Measurements from ENCODE around the gene PPP1R1A.

DNA sequence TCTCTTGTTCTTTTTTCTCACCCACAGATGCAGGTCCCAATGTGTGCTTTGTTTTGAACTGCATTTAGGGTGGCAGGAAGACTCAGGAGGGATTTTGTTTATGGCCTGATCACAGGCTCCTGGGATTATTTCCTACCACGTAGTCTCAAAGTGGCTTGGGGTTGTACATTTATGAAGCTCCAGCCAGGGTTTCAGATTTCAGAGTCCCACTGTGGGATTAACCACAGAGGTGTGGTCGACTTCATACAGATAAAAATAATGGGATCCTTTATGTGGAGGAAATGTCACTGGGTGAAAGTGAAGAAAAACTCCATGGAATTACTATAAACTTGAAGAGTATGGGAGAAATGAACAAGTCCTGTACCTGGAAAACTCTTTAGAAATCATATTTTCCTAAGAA, 14.2 kb upstream of the PPP1R1A start:
- TF ChIP-seq POLR2A (IDR thresholded peaks at IDR 0.05; ENCODE audit: low read depth): no peak
- TF ChIP-seq, protein P1, sequence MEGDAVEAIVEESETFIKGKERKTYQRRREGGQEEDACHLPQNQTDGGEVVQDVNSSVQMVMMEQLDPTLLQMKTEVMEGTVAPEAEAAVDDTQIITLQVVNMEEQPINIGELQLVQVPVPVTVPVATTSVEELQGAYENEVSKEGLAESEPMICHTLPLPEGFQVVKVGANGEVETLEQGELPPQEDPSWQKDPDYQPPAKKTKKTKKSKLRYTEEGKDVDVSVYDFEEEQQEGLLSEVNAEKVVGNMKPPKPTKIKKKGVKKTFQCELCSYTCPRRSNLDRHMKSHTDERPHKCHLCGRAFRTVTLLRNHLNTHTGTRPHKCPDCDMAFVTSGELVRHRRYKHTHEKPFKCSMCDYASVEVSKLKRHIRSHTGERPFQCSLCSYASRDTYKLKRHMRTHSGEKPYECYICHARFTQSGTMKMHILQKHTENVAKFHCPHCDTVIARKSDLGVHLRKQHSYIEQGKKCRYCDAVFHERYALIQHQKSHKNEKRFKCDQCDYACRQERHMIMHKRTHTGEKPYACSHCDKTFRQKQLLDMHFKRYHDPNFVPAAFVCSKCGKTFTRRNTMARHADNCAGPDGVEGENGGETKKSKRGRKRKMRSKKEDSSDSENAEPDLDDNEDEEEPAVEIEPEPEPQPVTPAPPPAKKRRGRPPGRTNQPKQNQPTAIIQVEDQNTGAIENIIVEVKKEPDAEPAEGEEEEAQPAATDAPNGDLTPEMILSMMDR (IDR thresholded peaks at IDR 0.05): no peak
- no peak for TF ChIP-seq POLR2AphosphoS5 (IDR thresholded peaks at IDR 0.05)
- TF ChIP-seq EP300 (IDR thresholded peaks at IDR 0.05): no peak

All from esophagus muscularis mucosa (tissue), 4 donors.